Measurements from ENCODE around the gene SULF2.

The SULF2 gene

GRCh38 chr20:47701612-47702011 lies 83.7 kb downstream of the SULF2 start:
- H3K27ac ChIP-seq: no peak overlapping the region

GRCh38 chr20:47700327-47700726 lies 85.0 kb downstream of the SULF2 start:
- no peak overlapping the region for H3K27ac ChIP-seq
- TF ChIP-seq ZFX (IDR thresholded peaks at IDR 0.05) (no peak), CTCF (conservative IDR thresholded peaks at IDR 0.05) (no peak)

More at GRCh38 chr20:47701612-47702011, 83.7 kb downstream of the SULF2 start:
- no peak for TF ChIP-seq CTCF (conservative IDR thresholded peaks at IDR 0.05)
- no peak for TF ChIP-seq ZFX (IDR thresholded peaks at IDR 0.05)

GRCh38 chr20:47699818-47700217 lies 85.5 kb downstream of the SULF2 start:
- TF ChIP-seq ZFX (IDR thresholded peaks at IDR 0.05): no peak
- TF ChIP-seq CTCF (conservative IDR thresholded peaks at IDR 0.05): no peak
- no peak overlapping the region for H3K27ac ChIP-seq

GRCh38 chr20:47698142-47698541 lies 87.1 kb downstream of the SULF2 start:
- TF ChIP-seq CTCF (conservative IDR thresholded peaks at IDR 0.05): no peak
- TF ChIP-seq ZFX (IDR thresholded peaks at IDR 0.05): no peak
- H3K27ac ChIP-seq: no peak overlapping the region

GRCh38 chr20:47696856-47697255 lies 88.4 kb downstream of the SULF2 start:
- H3K27ac ChIP-seq: no peak overlapping the region
- no peak for TF ChIP-seq CTCF (conservative IDR thresholded peaks at IDR 0.05)
- TF ChIP-seq ZFX (IDR thresholded peaks at IDR 0.05): no peak

- no peak overlapping the region for H3K27ac ChIP-seq
- TF ChIP-seq ZFX (IDR thresholded peaks at IDR 0.05): no peak
- TF ChIP-seq CTCF (conservative IDR thresholded peaks at IDR 0.05): no peak
Observed at GRCh38 chr20:47694021-47694818, 91.1 kb downstream of the SULF2 start.

- TF ChIP-seq CTCF (conservative IDR thresholded peaks at IDR 0.05): no peak
- TF ChIP-seq ZFX (IDR thresholded peaks at IDR 0.05): no peak
- no peak overlapping the region for H3K27ac ChIP-seq
Observed at GRCh38 chr20:47691625-47692024, 93.7 kb downstream of the SULF2 start.
